GM12878 (cell line): ENCODE measurements around the gene PHF3. TPM values are rescaled to one million over a fixed set of nuclear protein-coding genes. Genes with fewer than 3 reads are reported as not detected.

Experiments used
- ATAC-seq: fragments of 200-7000 bp; cut with Tn5 transposase; 3 replicates; pipeline ENCODE4 v1.9.1; 2020; ENCODE audit warnings: mild to moderate bottlenecking, moderate library complexity
- BruUV-seq: library from RNA; stranded (reverse); fragments of 400-500 nt; replicated peaks from 2 replicates; lab custom pipeline; 2021; lab: Mats Ljungman, UMichigan
- CTCF ChIA-PET: fragments of 300-600 bp; sonication (Branson Sonifier 250); formaldehyde crosslinking; extraction: SDS; loops from one replicate; lab custom pipeline; 2021; ENCODE audit warnings: inconsistent platforms; lab: Yijun Ruan, JAX
- POLR2A ChIA-PET: fragments of 350-600 bp; formaldehyde crosslinking; extraction: SDS; loops from one replicate; lab custom pipeline; 2021; ENCODE audit warnings: inconsistent platforms; lab: Charles Lee
- RAD21 ChIA-PET: fragments of 300-600 bp; sonication (Branson Sonifier 250); formaldehyde crosslinking; loops from one replicate; lab custom pipeline; 2023; ENCODE audit warnings: antibody characterized with exemption; ENCODE audit not compliant: unreplicated experiment; lab: Charles Lee
- SMC1A ChIA-PET: fragments of 300-600 bp; sonication (Branson Sonifier 250); formaldehyde crosslinking; loops from one replicate; lab custom pipeline; 2023; ENCODE audit not compliant: unreplicated experiment, uncharacterized antibody; lab: Charles Lee
- DNase-seq: peaks from one replicate; pipeline ENCODE4 v3.0.0-alpha.2; 2011; ENCODE audit warnings: low read depth, low spot score
- FAIRE-seq: peaks from 3 replicates; lab custom pipeline; 2011; peaks lifted over from hg19 to GRCh38; lab: Jason Lieb, UNC
- H2AFZ ChIP-seq: 2 replicates; pipeline ENCODE4 v1.6.0; 2011; ENCODE audit warnings: low read depth, low read length, control low read depth; ENCODE audit not compliant: control insufficient read depth
- H3K27ac ChIP-seq: 2 replicates; pipeline ENCODE4 v1.5.1; 2011; ENCODE audit warnings: control low read depth; ENCODE audit not compliant: control insufficient read depth, insufficient read depth
- H3K27me3 ChIP-seq, 2 experiments: replicated peaks in 1 of 2; 2 replicates each; pipeline versions ENCODE4 v1.6.0 to v1.6.1; 2011; ENCODE audit warnings: low read length in 1 of 2; ENCODE audit not compliant: control insufficient read depth in 2 of 2, insufficient read depth in 2 of 2
- H3K36me3 ChIP-seq, 2 experiments: 2 replicates each; pipeline ENCODE4 v1.5.1; 2011; ENCODE audit warnings: low read length in 1 of 2; ENCODE audit not compliant: control insufficient read depth in 2 of 2, insufficient read depth in 2 of 2
- H3K4me1 ChIP-seq: 2 replicates; pipeline ENCODE4 v1.6.1; 2011; ENCODE audit warnings: mild to moderate bottlenecking, low read length, moderate library complexity, mixed read lengths; ENCODE audit not compliant: control insufficient read depth, insufficient read depth
- H3K4me2 ChIP-seq: 2 replicates; pipeline ENCODE4 v1.6.0; 2011; ENCODE audit warnings: control low read depth; ENCODE audit not compliant: control insufficient read depth, insufficient read depth
- H3K4me3 ChIP-seq: fragments of 200-600 bp; sonication (generic); 2 replicates; pipeline ENCODE4 v1.5.1; 2016
- H3K79me2 ChIP-seq: 2 replicates; pipeline ENCODE4 v1.6.0; 2011; ENCODE audit warnings: low read length; ENCODE audit not compliant: control insufficient read depth, insufficient read depth
- H3K9ac ChIP-seq: 2 replicates; pipeline ENCODE4 v1.8.0; 2011; ENCODE audit warnings: low read length, control low read depth, mixed read lengths; ENCODE audit not compliant: control insufficient read depth, insufficient read depth
- H3K9me3 ChIP-seq: replicated peaks from 3 replicates; pipeline ENCODE4 v1.5.1; 2011; ENCODE audit warnings: mild to moderate bottlenecking, low read length; ENCODE audit not compliant: control insufficient read depth, insufficient read depth
- H4K20me1 ChIP-seq: 2 replicates; pipeline ENCODE4 v1.6.0; 2011; ENCODE audit not compliant: control insufficient read depth, insufficient read depth
- FOXM1 ChIP-seq: IDR thresholded peaks from 2 replicates; pipeline ENCODE4 v1.6.1; 2012; ENCODE audit warnings: low read depth, mild to moderate bottlenecking, inconsistent platforms, low read length, moderate library complexity
- HCFC1 ChIP-seq: fragments of 150-350 bp; IDR thresholded peaks from 2 replicates; pipeline ENCODE4 v1.6.1; 2014; ENCODE audit warnings: low read length
- IRF5 ChIP-seq: fragments of 450-650 bp; IDR thresholded peaks from 2 replicates; pipeline ENCODE4 v1.6.1; 2017; ENCODE audit warnings: borderline replicate concordance
- NBN ChIP-seq: fragments of 450-650 bp; IDR thresholded peaks from 2 replicates; pipeline ENCODE4 v1.6.1; 2016
- NFIC ChIP-seq: IDR thresholded peaks from 2 replicates; pipeline ENCODE4 v1.6.1; 2012; ENCODE audit warnings: low read depth, mild to moderate bottlenecking, inconsistent platforms, low read length, moderate library complexity
- NR2C1 ChIP-seq: fragments of 450-650 bp; IDR thresholded peaks from 2 replicates; pipeline ENCODE4 v1.6.1; 2017; ENCODE audit warnings: antibody characterized with exemption, mild to moderate bottlenecking, moderate library complexity
- PAX5 ChIP-seq: IDR thresholded peaks from 2 replicates; pipeline ENCODE4 v1.6.1; 2011; ENCODE audit warnings: low read depth, low read length, borderline replicate concordance
- POLR2AphosphoS5 ChIP-seq: IDR thresholded peaks from 2 replicates; pipeline ENCODE4 v1.6.1; 2011; ENCODE audit warnings: mild to moderate bottlenecking, low read length, inconsistent platforms
- RAD21 ChIP-seq: IDR thresholded peaks from 2 replicates; pipeline ENCODE4 v1.6.1; 2011; ENCODE audit warnings: mild to moderate bottlenecking, low read depth, low read length, moderate library complexity; ENCODE audit not compliant: insufficient read depth
- RCOR1 ChIP-seq: conservative IDR thresholded peaks from 2 replicates; pipeline ENCODE4 v1.6.1; 2012; ENCODE audit warnings: low read depth, low read length, improper control_type of control experiment
- SIX5 ChIP-seq: IDR thresholded peaks from 2 replicates; pipeline ENCODE4 v1.6.1; 2011; ENCODE audit warnings: mild to moderate bottlenecking, low read depth, low read length, moderate library complexity; ENCODE audit not compliant: severe bottlenecking
- SMAD1 ChIP-seq: fragments of 450-650 bp; IDR thresholded peaks from 2 replicates; pipeline ENCODE4 v1.6.1; 2018; ENCODE audit warnings: mild to moderate bottlenecking, low read depth; ENCODE audit not compliant: partially characterized antibody
- SMAD5 ChIP-seq: IDR thresholded peaks from 2 replicates; pipeline ENCODE4 v1.6.1; 2016; ENCODE audit warnings: antibody characterized with exemption, low read depth
- SMC3 ChIP-seq: IDR thresholded peaks from 2 replicates; pipeline ENCODE4 v1.6.1; 2011; ENCODE audit warnings: low read length, improper control_type of control experiment, borderline replicate concordance
- SREBF2 ChIP-seq: IDR thresholded peaks from 2 replicates; pipeline ENCODE4 v1.6.1; 2012; ENCODE audit warnings: mild to moderate bottlenecking, low read length
- ZNF207 ChIP-seq: fragments of 450-650 bp; IDR thresholded peaks from 2 replicates; pipeline ENCODE4 v1.6.1; 2014; ENCODE audit warnings: antibody characterized with exemption, mild to moderate bottlenecking, borderline replicate concordance
- ZNF622 ChIP-seq: fragments of 450-650 bp; IDR thresholded peaks from 2 replicates; pipeline ENCODE4 v1.6.1; 2017; ENCODE audit warnings: mild to moderate bottlenecking, inconsistent platforms
- WGBS: methylation state at CpG from one replicate; pipeline ENCODE4 v1.1.6; 2016; ENCODE audit warnings: low lambda C conversion rate; ENCODE audit not compliant: insufficient replicate concordance, insufficient coverage; ENCODE audit errors: missing lambda C conversion rate; 5-methylcytosine and 5-hydroxymethylcytosine counted together
- in situ Hi-C: fragments of 300-500 bp; cut with MboI; formaldehyde crosslinking; loops from 9 replicates; pipeline ENCODE4 v1.14.3; 2018; ENCODE audit warnings: mixed read lengths
- intact Hi-C: fragments of 100-400 bp; cut with micrococcal nuclease; formaldehyde crosslinking; loops from one replicate; pipeline ENCODE4 v1.14.2; 2022; ENCODE audit not compliant: unreplicated experiment
- polyA plus RNA-seq, 11 experiments: library from polyadenylated mRNA; depleted of rRNA in 4 of 11; unstranded in 6 of 11; stranded (reverse) in 5 of 11; fragments of >200 nt; fragmentation: Nextera tagmentation in 4 of 11; fragmentation: Illumina TruSeq in 1 of 11; extraction: Ambion mirVana in 4 of 11; extraction: Trizol in 1 of 11; gene quantifications; 1 replicate in 1 of 11; 2 replicates in 10 of 11; pipeline versions ENCODE4 v1.2.1 to v1.2.3, GENCODE V29; 2011 to 2016; ENCODE audit warnings: inconsistent platforms in 2 of 11, missing spikeins in 2 of 11, low read depth in 1 of 11
- total RNA-seq, 4 experiments: library from RNA; depleted of rRNA in 3 of 4; stranded (reverse); fragments of >200 nt in 3 of 4; fragmentation: Illumina TruSeq in 1 of 4; extraction: Trizol in 1 of 4; gene quantifications; 2 replicates each; pipeline versions ENCODE4 v1.2.1 to v1.2.3, GENCODE V29; 2013 to 2021
- TF ChIP-seq, protein P1 (sequence below): fragments of 150-350 bp; IDR thresholded peaks from 2 replicates; pipeline ENCODE4 v1.6.1; 2014; ENCODE audit warnings: mild to moderate bottlenecking, low read depth, low read length

PHF3 gene
- total and polyA plus RNA-seq, 10 of the 15 experiments (the other 5 are each of a cell fraction or from before 2014, with no cell fraction given), result 8.3 to 61.5 (median 26.6) TPM

DNA sequence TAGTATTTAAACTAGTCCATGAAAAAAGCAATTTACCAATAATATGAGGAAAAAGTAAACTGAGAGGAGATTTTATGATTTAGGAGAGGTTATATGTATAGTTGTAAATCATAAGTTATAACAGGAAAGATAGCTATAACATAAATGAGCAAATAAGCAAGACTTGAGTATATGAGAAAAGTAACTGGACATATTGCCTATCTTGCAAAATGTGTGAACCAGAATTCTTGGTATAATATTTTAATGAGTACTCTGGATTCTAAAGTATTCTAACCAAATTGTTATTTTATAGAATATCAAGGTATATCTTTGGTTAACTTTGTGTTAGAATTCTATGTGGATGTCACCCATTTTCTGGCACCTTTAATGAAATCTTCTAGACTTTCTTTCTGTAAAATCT is 124.6 kb downstream of the PHF3 start (continued):
- TF ChIP-seq IRF5 (no peak), NR2C1 (no peak), ZNF207 (no peak), PAX5 (no peak), RCOR1 (no peak), SIX5 (no peak), NBN (no peak), NFIC (no peak), HCFC1 (no peak)
- TF ChIP-seq, all 136 proteins: peak for 0

- ChIA-PET CTCF (interaction anchor here (0.5 to 7.8 kb wide), 52 partner anchors 9 to 1278 kb away, joined by 3 to 159 read pairs (median 4); no protein-coding TSS in a partner anchor), POLR2A (interaction anchor here (0.9 to 1.4 kb wide), 3 partner anchors 166 to 413 kb away, joined by 3 to 4 read pairs (median 4); no protein-coding TSS in a partner anchor), RAD21 (interaction anchor here (0.6 to 2.8 kb wide), 48 partner anchors 9 to 492 kb away, joined by 3 to 114 read pairs (median 4); partner anchors contain the start of gene PHF3), SMC1A (interaction anchor here (0.6 to 10.4 kb wide), 33 partner anchors 9 to 699 kb away, joined by 3 to 218 read pairs (median 4); partner anchors contain the start of gene LGSN)
- Histone ChIP-seq H3K9ac (no peak overlapping the region), H3K4me2 (no peak overlapping the region), H4K20me1 (no peaks in the 10 kb centered on the region), H3K9me3 (no peaks in the 10 kb centered on the region), H3K79me2 (no peaks in the 10 kb centered on the region), H3K36me3 (no peaks in the 10 kb centered on the region), H3K27ac (no peak overlapping the region), H3K27me3 (no peaks in the 10 kb centered on the region), H3K4me1 (no peaks in the 10 kb centered on the region), H2AFZ (no peak overlapping the region), H3K4me3 (no peak overlapping the region)
- BruUV-seq, result no TSS peak
- ATAC-seq, result peak; percentile 64
- FAIRE-seq, result no peak
- in situ Hi-C loops (loop anchor here (5.0 kb wide), 2 partner anchors 167 to 412 kb away; no protein-coding TSS in a partner anchor), intact Hi-C loops (loop anchor here (1.0 to 2.0 kb wide), 2 partner anchors 412 to 456 kb away; no protein-coding TSS in a partner anchor)
- 26% methylated on average over 4 of the region's 4 CpGs for WGBS
- peak; percentile 5 for DNase-seq
- TF ChIP-seq FOXM1, result no peak
- TF ChIP-seq RAD21, result peak; percentile 63
- TF ChIP-seq SMAD1, result no peak
- TF ChIP-seq ZNF622, result no peak
- TF ChIP-seq SREBF2, result no peak
- TF ChIP-seq SMAD5, result no peak
- TF ChIP-seq, protein P1, sequence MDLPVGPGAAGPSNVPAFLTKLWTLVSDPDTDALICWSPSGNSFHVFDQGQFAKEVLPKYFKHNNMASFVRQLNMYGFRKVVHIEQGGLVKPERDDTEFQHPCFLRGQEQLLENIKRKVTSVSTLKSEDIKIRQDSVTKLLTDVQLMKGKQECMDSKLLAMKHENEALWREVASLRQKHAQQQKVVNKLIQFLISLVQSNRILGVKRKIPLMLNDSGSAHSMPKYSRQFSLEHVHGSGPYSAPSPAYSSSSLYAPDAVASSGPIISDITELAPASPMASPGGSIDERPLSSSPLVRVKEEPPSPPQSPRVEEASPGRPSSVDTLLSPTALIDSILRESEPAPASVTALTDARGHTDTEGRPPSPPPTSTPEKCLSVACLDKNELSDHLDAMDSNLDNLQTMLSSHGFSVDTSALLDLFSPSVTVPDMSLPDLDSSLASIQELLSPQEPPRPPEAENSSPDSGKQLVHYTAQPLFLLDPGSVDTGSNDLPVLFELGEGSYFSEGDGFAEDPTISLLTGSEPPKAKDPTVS, result no peak
- peak; percentile 63; the same call in 1 of the 2 replicates for TF ChIP-seq SMC3
- TF ChIP-seq POLR2AphosphoS5, result no peak
Observed at GRCh38 chr6:63764318-63764916, 128.8 kb downstream of the PHF3 start.
